Occipital lobe (tissue), 2 donors: ENCODE results near the gene NME2. TPM values are rescaled to one million over a fixed set of nuclear protein-coding genes. Genes with fewer than 3 reads are reported as not detected.
"Not testable (repeated sequence)": the region's sequence is repeated elsewhere in the genome, so short reads cannot be mapped to it uniquely, and the experiment has no call there.

Experiments
- DNase-seq: peaks from one replicate; lab custom pipeline; 2025; lab: John Stamatoyannopoulos, UW
- total RNA-seq: library from RNA; depleted of rRNA; stranded (reverse); fragments of >200 nt; gene quantifications from one replicate; pipeline ENCODE4 v1.2.3, GENCODE V29; 2014

Gene NME2
- total RNA-seq, 1 donor from 2014 or later = 160 TPM

DNA sequence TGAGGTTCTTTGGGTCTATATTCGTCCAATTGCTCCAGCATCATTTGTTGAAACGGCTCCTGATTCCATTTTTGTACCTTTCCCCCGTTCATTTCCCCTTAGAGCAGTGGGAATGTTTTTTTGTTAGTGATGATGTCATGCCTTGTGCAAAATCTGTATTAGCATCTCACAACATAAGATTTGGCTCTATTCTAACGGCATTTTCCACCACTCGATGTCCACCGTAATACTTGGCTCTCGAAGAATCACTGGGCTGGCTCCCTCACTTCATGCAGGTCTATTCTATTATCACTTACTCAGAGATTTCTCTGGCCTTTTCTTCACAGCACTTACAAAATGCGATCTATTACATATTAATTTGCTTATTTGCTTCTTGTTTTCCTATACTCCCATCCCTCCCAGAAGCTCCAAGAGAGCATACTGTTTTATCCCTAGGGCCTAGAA is 13.4 kb upstream of the NME2 start:
- DNase-seq = no peak

GRCh38 chr17:51153210-51154072 is 12.8 kb upstream of the NME2 start, which contains the start of gene NME1:
TSS of gene NME1 (plus strand) at chr17:51153559. CDS start at chr17:51155655, 2,096 bp downstream.
- DNase-seq = peak; percentile 98

GRCh38 chr17:51154176-51154575 is 12.0 kb upstream of the NME2 start:
- DNase-seq = no peak

GRCh38 chr17:51155416-51155815 is 10.8 kb upstream of the NME2 start:
- DNase-seq = no peak

DNA sequence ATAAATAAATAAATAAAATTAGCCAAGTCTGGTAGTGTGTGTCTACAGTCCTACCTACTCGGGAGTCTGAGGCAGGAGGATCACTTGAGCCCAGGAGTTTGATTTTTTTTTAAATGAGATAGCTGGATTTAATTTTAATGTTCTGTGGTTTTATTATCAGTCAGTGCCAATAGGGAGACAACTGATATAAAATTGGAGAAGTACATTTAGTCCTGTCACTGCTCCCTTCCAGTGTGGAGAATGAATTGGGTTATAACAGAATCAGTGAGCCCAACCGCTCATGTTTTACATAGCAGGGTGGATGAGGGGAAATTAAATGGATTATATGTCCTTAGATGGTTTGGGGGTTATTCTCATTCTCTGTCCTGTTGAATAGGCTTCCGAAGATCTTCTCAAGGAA is 6.6 kb upstream of the NME2 start:
- DNase-seq = no peak

DNA sequence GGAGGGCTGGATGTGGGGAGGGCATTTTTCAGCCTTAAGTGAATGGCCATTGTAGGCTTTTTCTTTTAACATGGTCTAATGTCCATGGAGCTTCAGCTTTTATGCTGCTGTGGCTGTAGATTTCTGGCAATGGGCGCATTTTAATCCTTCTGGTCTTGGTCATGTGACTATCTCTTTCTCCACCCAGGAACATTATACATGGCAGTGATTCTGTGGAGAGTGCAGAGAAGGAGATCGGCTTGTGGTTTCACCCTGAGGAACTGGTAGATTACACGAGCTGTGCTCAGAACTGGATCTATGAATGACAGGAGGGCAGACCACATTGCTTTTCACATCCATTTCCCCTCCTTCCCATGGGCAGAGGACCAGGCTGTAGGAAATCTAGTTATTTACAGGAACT is 4.7 kb upstream of the NME2 start:
- no peak for DNase-seq

GRCh38 chr17:51164911-51165679 is 1.1 kb upstream of the NME2 start:
- DNase-seq = no peak

DNA sequence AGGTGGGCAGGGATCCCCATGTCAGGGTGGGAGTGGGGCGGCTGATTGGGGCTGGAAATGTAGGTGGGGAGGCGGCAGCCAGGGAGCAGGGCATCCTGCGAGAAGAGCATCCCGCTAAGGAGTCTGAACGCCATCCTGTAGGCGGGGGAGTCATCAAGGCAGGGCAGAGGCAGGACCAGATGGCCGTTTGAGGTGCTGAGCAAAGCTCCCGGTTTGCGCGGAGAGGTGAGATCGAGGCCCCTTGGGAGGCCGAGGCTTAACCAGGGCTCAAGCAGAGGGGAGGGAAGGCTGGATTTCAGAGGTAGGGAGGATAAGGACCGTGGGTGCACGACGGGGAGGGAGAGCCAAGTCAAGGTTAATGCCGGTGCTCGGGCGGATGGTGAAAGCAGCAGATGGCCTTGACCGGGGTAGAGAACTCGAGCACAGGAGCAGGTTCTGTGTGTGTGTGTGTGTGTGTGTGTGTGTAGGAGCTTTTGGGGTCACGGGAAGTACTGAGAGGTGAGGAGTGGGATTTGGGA is 472 bp upstream of the NME2 start:
- DNase-seq = no peak

- DNase-seq = no peak
Observed at GRCh38 chr17:51166987-51167931, 1.0 kb downstream of the NME2 start.

DNA sequence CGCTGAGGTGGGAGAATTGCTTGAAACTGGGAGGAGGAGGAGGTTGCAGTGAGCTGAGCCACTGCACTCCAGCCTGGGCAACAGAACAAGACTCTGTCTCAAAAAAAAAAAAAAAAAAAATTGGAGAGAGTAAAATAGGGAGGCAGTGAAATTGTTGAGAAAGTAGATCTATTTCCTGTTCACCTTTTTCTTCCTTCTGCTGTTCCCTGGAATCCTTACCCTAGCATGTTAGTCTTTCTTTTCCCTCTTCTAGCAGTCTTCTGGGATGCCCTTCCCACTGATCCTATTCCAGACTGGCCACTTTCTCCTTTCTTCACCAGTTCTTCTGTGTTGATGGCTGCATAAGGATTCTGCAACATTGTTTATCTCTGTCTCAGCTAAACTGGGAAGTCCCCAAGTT is 3.1 kb downstream of the NME2 start:
- DNase-seq = no peak

- DNase-seq = no peak
Observed at GRCh38 chr17:51170736-51171135, 4.5 kb downstream of the NME2 start.

DNA sequence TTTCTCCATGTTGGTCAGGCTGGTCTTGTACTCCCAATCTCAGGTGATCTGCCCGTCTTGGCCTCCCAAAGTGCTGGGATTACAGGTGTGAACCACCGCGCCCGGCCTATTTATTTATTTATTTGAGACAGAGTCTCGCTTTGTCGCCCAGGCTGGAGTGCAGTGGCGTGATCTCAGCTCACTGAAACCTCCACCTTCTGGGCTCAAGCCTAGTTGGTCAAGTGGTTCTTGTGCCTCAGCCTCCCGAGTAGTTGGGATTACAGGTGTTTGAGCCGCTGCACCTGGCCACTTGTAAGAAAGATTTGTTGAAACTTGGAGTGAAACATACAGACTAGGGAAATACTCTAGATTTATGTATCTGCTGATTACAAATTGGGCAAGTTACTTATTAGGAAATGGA is 5.8 kb downstream of the NME2 start:
- not testable (repeated sequence) for DNase-seq

DNA sequence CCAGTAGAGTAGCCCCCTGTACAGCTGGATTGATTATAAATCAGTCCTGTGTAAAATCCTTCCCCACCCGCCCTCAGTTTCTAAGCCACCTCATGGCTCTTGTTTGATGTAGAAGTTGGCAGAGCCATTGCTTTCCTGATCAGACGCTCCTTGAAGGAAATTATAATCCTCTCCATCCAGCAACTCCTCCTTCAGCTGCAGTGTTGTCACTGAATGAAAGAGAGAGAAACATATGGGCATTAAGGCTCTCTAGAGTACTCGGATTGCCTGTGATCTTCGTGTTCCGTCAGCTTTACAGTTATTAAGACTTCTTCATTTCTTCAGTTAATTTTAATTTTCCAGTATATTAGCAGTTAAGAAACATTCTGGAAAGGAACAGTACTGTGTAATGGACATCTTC is 14.3 kb downstream of the NME2 start:
- DNase-seq = no peak

GRCh38 chr17:51184124-51184523 is 17.9 kb downstream of the NME2 start:
- DNase-seq = no peak

GRCh38 chr17:51185763-51186332 is 19.6 kb downstream of the NME2 start:
- DNase-seq = no peak

GRCh38 chr17:51188271-51188833 is 22.1 kb downstream of the NME2 start:
- no peak for DNase-seq

- no peak for DNase-seq
Observed at GRCh38 chr17:51189162-51189561, 23.0 kb downstream of the NME2 start.

- no peak for DNase-seq
Observed at GRCh38 chr17:51189628-51190027, 23.4 kb downstream of the NME2 start.

- no peak for DNase-seq
Observed at GRCh38 chr17:51191895-51192294, 25.7 kb downstream of the NME2 start.

DNA sequence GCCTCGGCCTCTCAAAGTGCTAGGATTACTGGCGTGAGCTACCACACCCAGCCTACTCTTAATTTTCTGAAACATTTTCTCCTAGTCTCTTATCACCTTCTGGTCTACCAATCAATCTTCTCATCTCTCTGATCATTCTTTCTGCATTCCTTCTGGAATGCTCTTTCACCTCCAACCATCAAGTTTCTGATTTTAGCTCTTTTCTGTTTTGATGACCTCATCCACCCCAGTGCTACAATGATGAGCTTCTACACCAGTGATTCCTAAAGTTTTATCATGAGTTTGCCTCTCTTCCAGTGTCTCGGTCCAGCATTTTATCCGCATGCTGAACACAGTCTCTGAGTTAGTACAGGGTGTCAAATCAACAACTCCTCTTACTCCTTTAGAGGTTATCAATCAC is 31.5 kb downstream of the NME2 start:
- DNase-seq = no peak

DNA sequence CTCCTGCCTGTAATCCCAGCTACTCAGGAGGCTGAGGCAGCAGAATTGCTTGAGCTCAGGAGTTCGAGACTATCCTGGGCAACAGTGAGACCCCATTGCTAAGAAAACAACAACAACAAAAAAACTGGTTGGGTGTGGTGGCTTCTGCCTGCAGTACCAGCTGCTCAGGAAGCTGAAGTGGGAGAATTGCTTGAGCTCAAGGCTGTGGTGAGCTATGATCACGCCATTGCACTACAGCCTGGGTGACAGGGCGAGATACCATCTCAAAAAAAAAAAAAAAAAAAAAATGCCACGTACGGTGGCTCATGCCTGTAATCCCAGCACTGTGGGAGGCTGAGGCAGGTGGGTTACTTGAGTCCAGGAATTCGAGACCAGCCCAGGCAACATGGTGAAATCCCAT is 34.1 kb downstream of the NME2 start:
- no peak for DNase-seq
